Kidney (tissue), 22 donors: ENCODE data around the gene AURKA. TPM values are rescaled to one million over a fixed set of nuclear protein-coding genes. Genes with fewer than 3 reads are reported as not detected.

Experiments used
- DNase-seq, 5 donors: peaks; one replicate each; pipeline ENCODE4 v3.0.0-alpha.2; 2013 to 2020
- FAIRE-seq: peaks from 2 replicates; lab custom pipeline; 2012; peaks lifted over from hg19 to GRCh38; lab: Jason Lieb, UNC
- H3K27ac ChIP-seq, 2 donors: one replicate each; pipeline ENCODE4 v1.7.0; 2013; ENCODE audit warnings: low read depth in 2 of 2, low read length in 2 of 2, inconsistent platforms in 1 of 2
- H3K27me3 ChIP-seq: one replicate; pipeline ENCODE4 v1.7.1; 2013; ENCODE audit warnings: low read length, inconsistent platforms; ENCODE audit not compliant: control insufficient read depth, insufficient read depth
- H3K36me3 ChIP-seq, 3 donors: one replicate each; pipeline versions ENCODE4 v1.7.0 to v1.7.1; 2013; ENCODE audit warnings: low read length in 3 of 3, control low read depth in 1 of 3, inconsistent platforms in 1 of 3; ENCODE audit not compliant: insufficient read depth in 3 of 3, control insufficient read depth in 2 of 3
- H3K4me1 ChIP-seq, 3 donors: one replicate each; pipeline versions ENCODE4 v1.7.0 to v1.7.1; 2013; ENCODE audit warnings: low read length in 3 of 3, inconsistent platforms in 1 of 3, low read depth in 1 of 3; ENCODE audit not compliant: control insufficient read depth in 2 of 3, insufficient read depth in 2 of 3
- H3K4me3 ChIP-seq, 3 donors: one replicate each; pipeline versions ENCODE4 v1.7.0 to v1.8.1; 2013; ENCODE audit warnings: low read length in 3 of 3, control low read depth in 1 of 3, inconsistent platforms in 1 of 3
- H3K9ac ChIP-seq, 3 donors: one replicate each; pipeline versions ENCODE4 v1.7.0 to v1.7.1; 2013; ENCODE audit warnings: low read length in 3 of 3, control low read depth in 1 of 3, inconsistent platforms in 1 of 3
- H3K9me3 ChIP-seq, 3 donors: one replicate each; pipeline versions ENCODE4 v1.7.0 to v1.7.1; 2013; ENCODE audit warnings: low read length in 3 of 3, control low read depth in 1 of 3, inconsistent platforms in 1 of 3; ENCODE audit not compliant: control insufficient read depth in 2 of 3, insufficient read depth in 1 of 3
- CTCF ChIP-seq: IDR thresholded peaks from 3 replicates; pipeline ENCODE4 v1.5.1; 2012; ENCODE audit warnings: mild to moderate bottlenecking, moderate library complexity, borderline replicate concordance; ENCODE audit not compliant: insufficient read depth; ENCODE audit errors: extremely low read depth
- intact Hi-C: fragments of 100-400 bp; cut with DNase I; formaldehyde crosslinking; loops from one replicate; pipeline ENCODE4 v1.11.1; 2022
- long read RNA-seq, 10 donors: library from polyadenylated mRNA in 1 of 10; unstranded in 1 of 10; transcript quantifications; one replicate each; pipeline ENCODE4 v2.0.0 and lab custom pipeline, GENCODE V29; 2021 to 2026
- polyA plus RNA-seq: library from polyadenylated mRNA; stranded (reverse); fragments of 350-450 nt; fragmentation: Illumina TruSeq; extraction: RNeasy Lipid Tissue Mini Kit (QIAGEN cat#74804); gene quantifications from one replicate; pipeline ENCODE4 v1.2.3, GENCODE V29; 2014; ENCODE audit warnings: low read depth, low replicate concordance; ENCODE audit not compliant: insufficient read depth
- total RNA-seq: library from RNA; stranded (reverse); fragmentation: NEBNext Ultra II Directional; extraction: Animal tissue kit (Norgen Biotek cat#: 25700); gene quantifications from one replicate; pipeline ENCODE4 v1.2.1, GENCODE V29; 2021
- donor health status: control.
- donor health status: control.
- donor health status: control.
- donor health status: control.
- donor health status: control.
- donor health status: DM: yes; HTN: yes; CAD: no.
- donor health status: Normal renal cell carcinoma (clear cell type).

The AURKA gene
- total RNA-seq: 2.7 TPM
- 3.3 TPM for polyA plus RNA-seq
- long read RNA-seq, donor 1, partial matches to known transcripts: 0 of 1 reads
- long read RNA-seq, donor 1, other reads (novel, unspliced or antisense): 0 of 1 reads
- long read RNA-seq, donor 2, partial matches to known transcripts: 0 of 3 reads
- long read RNA-seq, donor 2, other reads (novel, unspliced or antisense): 0 of 3 reads
- long read RNA-seq, donor 3, partial matches to known transcripts: 0 of 1 reads
- long read RNA-seq, donor 3, other reads (novel, unspliced or antisense): 0 of 1 reads
- long read RNA-seq, donor 4, partial matches to known transcripts: 0 of 3 reads
- long read RNA-seq, donor 4, other reads (novel, unspliced or antisense): 0 of 3 reads
- long read RNA-seq, donor 5: 0 reads
- long read RNA-seq, donor 6, partial matches to known transcripts: 0 of 5 reads
- long read RNA-seq, donor 6, other reads (novel, unspliced or antisense): 0 of 5 reads
- long read RNA-seq, donor 7: 0 reads
- long read RNA-seq, donor 8, partial matches to known transcripts: 0 of 1 reads
- long read RNA-seq, donor 8, other reads (novel, unspliced or antisense): 0 of 1 reads
- long read RNA-seq, donor 9, partial matches to known transcripts: 0 of 2 reads
- long read RNA-seq, donor 9, other reads (novel, unspliced or antisense): 0 of 2 reads
- long read RNA-seq, donor 10, partial matches to known transcripts: 0 of 1 reads
- long read RNA-seq, donor 10, other reads (novel, unspliced or antisense): 0 of 1 reads

GRCh38 chr20:56392132-56392880 is at the start of gene AURKA, which contains the start of gene CSTF1:
AURKA (minus strand) TSS chr20:56392215; CDS start chr20:56388197, 4,018 bp downstream.
CSTF1 (plus strand) TSS chr20:56392645; CDS start chr20:56395553, 2,908 bp downstream.
- no peak for TF ChIP-seq CTCF
- Histone ChIP-seq H3K27ac (peak within 1 kb of the TSS; percentile 87 to 91), H3K4me1 (peaks cover 0 to 15% (median 9%) of the 10 kb centered on the region in 3 donors), H3K36me3 (peaks cover 4 to 16% (median 16%) of the 10 kb centered on the region in 3 donors), H3K9ac (peak within 1 kb of the TSS; percentile 81 to 96 (median 96)), H3K27me3 (no peaks in the 10 kb centered on the region), H3K4me3 (peak within 1 kb of the TSS; percentile 96 to 100 (median 97)), H3K9me3 (no peaks in the 10 kb centered on the region)
- FAIRE-seq (peak; percentile 94), DNase-seq (peak; percentile 99 to 100 (median 99))
- intact Hi-C loops: no loop called here

GRCh38 chr20:56440346-56441007 is 48.5 kb upstream of the AURKA start:
- FAIRE-seq (no peak), DNase-seq (no peak)
- Histone ChIP-seq H3K9ac (no peak overlapping the region), H3K4me3 (no peak overlapping the region), H3K27ac (no peak overlapping the region), H3K4me1 (no peaks in the 10 kb centered on the region), H3K36me3 (no peaks in the 10 kb centered on the region), H3K9me3 (no peaks in the 10 kb centered on the region), H3K27me3 (no peaks in the 10 kb centered on the region)
- TF ChIP-seq CTCF: no peak
- intact Hi-C loops: no loop called here

- Histone ChIP-seq H3K27ac (peak overlapping the region in 1 of 2 donors; percentile 28), H3K9me3 (no peaks in the 10 kb centered on the region), H3K4me1 (no peaks in the 10 kb centered on the region), H3K36me3 (no peaks in the 10 kb centered on the region), H3K27me3 (no peaks in the 10 kb centered on the region), H3K9ac (no peak overlapping the region), H3K4me3 (no peak overlapping the region)
- TF ChIP-seq CTCF: no peak
- DNase-seq (peak in 4 of 5 donors; percentile 34 to 79 (median 52)), FAIRE-seq (no peak)
- intact Hi-C loops: no loop called here
Observed at GRCh38 chr20:56439771-56440291, 47.8 kb upstream of the AURKA start.
